T-cell (primary cell): ENCODE data around the gene LINC00237. TPM values are rescaled to one million over a fixed set of nuclear protein-coding genes. Genes with fewer than 3 reads are reported as not detected.

Experiments
- ATAC-seq, 4 experiments: fragments of 200-7000 bp in 3 of 4; fragments of 150-1000 bp in 1 of 4; cut with Tn5 transposase; replicated peaks in 1 of 4; 1 replicate in 3 of 4; 2 replicates in 1 of 4; pipeline ENCODE4 v1.10.0; 2021; ENCODE audit warnings: moderate library complexity in 3 of 4, mild to moderate bottlenecking in 2 of 4, moderate number of reproducible peaks in 1 of 4
- CTCF ChIA-PET, 2 donors: fragments of 300-600 bp; sonication (Branson Sonifier 250); formaldehyde crosslinking; loops; one replicate each; lab custom pipeline; 2022; ENCODE audit warnings: antibody characterized with exemption in 2 of 2; lab: Charles Lee
- POLR2A ChIA-PET, 2 donors: fragments of 300-600 bp; sonication (Branson Sonifier 250); formaldehyde crosslinking; loops; one replicate each; lab custom pipeline; 2022; ENCODE audit warnings: antibody characterized with exemption in 2 of 2; lab: Charles Lee
- DNase-seq, 35 experiments: peaks; one replicate each; pipeline versions ENCODE4 v3.0.0 to v3.0.0-alpha.2; 2013 to 2023
- H3K27ac ChIP-seq: one replicate; pipeline ENCODE4 v1.5.1; 2013; ENCODE audit warnings: low read length
- H3K27me3 ChIP-seq, 2 experiments: replicated peaks in 1 of 2; 1 replicate in 1 of 2; 2 replicates in 1 of 2; pipeline versions ENCODE4 v1.6.1 to v1.7.0; 2013; ENCODE audit warnings: low read length in 1 of 2, mixed read lengths in 1 of 2; ENCODE audit not compliant: control insufficient read depth in 2 of 2, insufficient read depth in 2 of 2; ENCODE audit errors: extremely low read depth in 1 of 2
- H3K36me3 ChIP-seq, 2 donors: 1 replicate in 1 of 2; 2 replicates in 1 of 2; pipeline versions ENCODE4 v1.6.1 to v1.7.0; 2013; ENCODE audit warnings: low read length in 1 of 2; ENCODE audit not compliant: control insufficient read depth in 2 of 2, insufficient read depth in 1 of 2; ENCODE audit errors: extremely low read depth in 1 of 2
- H3K4me1 ChIP-seq, 2 experiments: 1 replicate in 1 of 2; 2 replicates in 1 of 2; pipeline versions ENCODE4 v1.6.1 to v1.7.0; 2013; ENCODE audit warnings: low read length in 2 of 2, mixed read lengths in 1 of 2; ENCODE audit not compliant: insufficient read depth in 2 of 2, control insufficient read depth in 1 of 2; ENCODE audit errors: extremely low read depth in 1 of 2
- H3K4me3 ChIP-seq, 2 donors: 1 replicate in 1 of 2; 2 replicates in 1 of 2; pipeline versions ENCODE4 v1.5.1 to v1.7.0; 2013; ENCODE audit warnings: mild to moderate bottlenecking in 2 of 2, low read length in 1 of 2, moderate library complexity in 1 of 2; ENCODE audit not compliant: control insufficient read depth in 1 of 2; ENCODE audit errors: extremely low read depth in 1 of 2
- H3K9me3 ChIP-seq: 2 replicates; pipeline ENCODE4 v1.7.0; 2013
- H3K27ac Mint-ChIP-seq, 2 donors: one replicate each; pipeline ENCODE4 v1.8.0; 2020 to 2021; ENCODE audit warnings: mild to moderate bottlenecking in 2 of 2, mixed read lengths in 2 of 2
- H3K27me3 Mint-ChIP-seq, 2 donors: one replicate each; pipeline ENCODE4 v1.8.0; 2021 to 2022; ENCODE audit warnings: mixed read lengths in 2 of 2
- H3K36me3 Mint-ChIP-seq: one replicate; pipeline ENCODE4 v1.8.0; 2021; ENCODE audit warnings: mixed read lengths
- H3K4me1 Mint-ChIP-seq, 3 donors: one replicate each; pipeline ENCODE4 v1.8.0; 2020 to 2022; ENCODE audit warnings: mixed read lengths in 3 of 3, mild to moderate bottlenecking in 1 of 3
- H3K4me3 Mint-ChIP-seq, 3 donors: one replicate each; pipeline ENCODE4 v1.8.0; 2020 to 2022; ENCODE audit warnings: mild to moderate bottlenecking in 3 of 3, mixed read lengths in 3 of 3, moderate library complexity in 3 of 3
- H3K9me3 Mint-ChIP-seq, 3 donors: one replicate each; pipeline ENCODE4 v1.8.0; 2020 to 2022; ENCODE audit warnings: mixed read lengths in 3 of 3
- WGBS: methylation state at CpG from one replicate; pipeline ENCODE4 v1.1.5; 2013; ENCODE audit warnings: missing lambda C conversion rate; ENCODE audit not compliant: insufficient coverage; 5-methylcytosine and 5-hydroxymethylcytosine counted together
- total RNA-seq, 35 experiments: library from RNA in 6 of 35; stranded (reverse) in 6 of 35; fragments of 120-200 nt in 1 of 35; gene quantifications; one replicate each; pipeline versions ENCODE4 v1.2.1 to v1.2.4 and lab custom pipeline; 2013 to 2026

The LINC00237 gene
- total RNA-seq, 5 donors from 2014 or later (not counting 1 experiment from before 2014, with no cell fraction given) = not detected

DNA sequence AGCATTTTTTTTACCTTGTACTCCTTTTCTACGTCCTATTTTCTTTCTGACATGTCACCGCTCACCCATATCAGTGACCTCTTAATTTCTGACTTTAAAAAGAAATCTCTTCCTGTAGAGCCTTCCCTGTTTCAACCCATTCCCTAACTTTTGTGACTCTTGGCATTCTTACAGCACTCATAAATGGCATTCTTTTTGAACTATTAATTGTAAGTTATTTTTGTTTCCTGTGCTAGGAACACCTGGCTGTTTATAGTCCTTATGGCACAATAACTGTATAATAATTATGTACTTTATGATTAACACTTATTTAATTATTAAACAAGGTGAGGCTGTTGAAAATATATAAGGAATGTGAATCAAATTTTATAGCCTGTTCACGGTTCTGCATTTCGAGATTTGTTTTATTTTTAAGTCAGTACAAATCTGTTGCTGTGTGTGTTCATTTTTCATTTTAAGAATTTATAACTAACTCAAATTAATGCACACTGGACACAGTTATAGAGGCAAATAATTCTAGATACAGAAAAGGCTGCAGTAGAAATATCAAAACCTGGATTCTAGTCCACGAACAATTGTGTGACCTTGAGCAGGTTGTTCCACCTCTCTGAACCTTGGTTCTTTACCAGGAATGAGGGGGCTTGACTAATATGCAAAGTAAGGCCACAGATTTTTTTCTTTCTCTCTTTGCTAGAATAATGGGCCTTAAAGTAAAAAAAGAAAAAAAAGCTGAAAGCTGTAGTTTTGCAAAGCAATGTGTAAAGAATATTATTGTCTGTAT is 21.2 kb upstream of the LINC00237 start:
- peak overlapping the region; percentile 80 to 92 (median 91) for H3K4me3 Mint-ChIP-seq
- H3K4me1 Mint-ChIP-seq = peaks cover 19 to 26% (median 25%) of the 10 kb centered on the region in 3 donors
- DNase-seq (no peak), ATAC-seq (no peak)
- ChIA-PET POLR2A (interaction anchor here in 1 of 2 donors (0.5 kb wide), 1 partner anchor 58 kb away, joined by 7 read pairs; no protein-coding TSS in a partner anchor), CTCF (interaction anchor here (0.5 to 0.7 kb wide), 2 partner anchors 9 kb away, joined by 3 to 5 read pairs; no protein-coding TSS in a partner anchor)
- Histone ChIP-seq H3K27ac (no peak overlapping the region), H3K27me3 (peaks cover 0 to 2% of the 10 kb centered on the region in 2 experiments), H3K36me3 (peaks cover 0 to 4% of the 10 kb centered on the region in 2 donors), H3K9me3 (no peaks in the 10 kb centered on the region), H3K4me3 (no peak overlapping the region), H3K4me1 (peaks cover 9 to 13% of the 10 kb centered on the region in 2 experiments)
- H3K27me3 Mint-ChIP-seq = peaks cover 0 to 2% of the 10 kb centered on the region in 2 donors
- H3K27ac Mint-ChIP-seq = peak overlapping the region in 1 of 2 donors; percentile 12
- 91% methylated on average over 3 of the region's 5 CpGs for WGBS
- no peaks in the 10 kb centered on the region for H3K9me3 Mint-ChIP-seq
- peaks cover 18% of the 10 kb centered on the region for H3K36me3 Mint-ChIP-seq

GRCh38 chr20:21126581-21126870 is 20.4 kb upstream of the LINC00237 start:
- Histone ChIP-seq H3K4me1 (peaks cover 9 to 13% of the 10 kb centered on the region in 2 experiments), H3K9me3 (no peaks in the 10 kb centered on the region), H3K27ac (no peak overlapping the region), H3K36me3 (peaks cover 0 to 4% of the 10 kb centered on the region in 2 donors), H3K4me3 (peak overlapping the region; percentile 72 to 83), H3K27me3 (peaks cover 0 to 2% of the 10 kb centered on the region in 2 experiments)
- H3K9me3 Mint-ChIP-seq = no peaks in the 10 kb centered on the region
- H3K36me3 Mint-ChIP-seq = peaks cover 15% of the 10 kb centered on the region
- peaks cover 2 to 4% of the 10 kb centered on the region in 2 donors for H3K27me3 Mint-ChIP-seq
- ChIA-PET POLR2A (interaction anchor here in 1 of 2 donors (0.6 to 0.7 kb wide), 2 partner anchors 11 to 263 kb away, joined by 3 read pairs; no protein-coding TSS in a partner anchor), CTCF (interaction anchor here (0.6 to 1.1 kb wide), 3 partner anchors 10 to 403 kb away, joined by 3 to 5 read pairs (median 3); no protein-coding TSS in a partner anchor)
- ATAC-seq = no peak
- 27% methylated on average over 3 of the region's 8 CpGs for WGBS
- DNase-seq = no peak
- peak overlapping the region; percentile 81 to 89 for H3K27ac Mint-ChIP-seq
- peak overlapping the region; percentile 80 to 92 (median 91) for H3K4me3 Mint-ChIP-seq
- H3K4me1 Mint-ChIP-seq = peaks cover 19 to 26% (median 25%) of the 10 kb centered on the region in 3 donors

DNA sequence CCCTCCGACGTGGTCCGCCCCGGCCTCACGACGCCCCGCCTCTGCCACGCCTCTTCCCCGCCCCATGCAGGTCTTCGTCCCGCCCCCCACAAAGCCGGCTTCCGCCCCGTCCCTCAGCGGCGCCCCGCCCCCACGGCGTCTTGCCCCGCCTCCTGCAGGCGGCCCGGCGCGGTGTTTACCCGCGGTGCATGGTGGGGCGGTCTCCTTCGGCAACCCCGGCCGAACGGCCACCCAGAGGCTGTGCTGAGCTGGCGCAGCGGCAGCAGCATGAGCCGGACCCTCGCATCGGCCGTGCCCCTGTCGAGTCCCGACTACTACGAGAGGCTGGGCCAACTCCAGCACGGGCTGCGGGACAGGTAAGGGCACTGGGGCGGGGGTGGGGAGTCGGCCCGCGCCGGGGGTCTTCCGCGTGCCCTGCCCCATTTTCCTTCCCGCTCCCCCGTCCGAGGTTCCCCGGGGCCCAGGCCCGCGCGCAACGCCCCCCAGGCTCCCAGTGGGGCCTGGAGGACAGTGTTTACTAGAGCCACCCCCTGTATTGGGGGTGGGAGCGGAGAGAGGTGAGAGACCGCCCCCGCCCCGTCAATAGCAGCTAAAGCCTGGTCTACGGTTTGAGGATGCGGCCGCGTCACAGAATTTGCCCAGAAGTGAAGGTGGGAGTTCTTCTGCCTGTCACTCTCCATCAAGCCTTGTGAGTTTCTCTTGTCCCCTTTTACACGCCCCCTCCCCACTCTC is 19.9 kb upstream of the LINC00237 start, which contains the start of gene KIZ:
TSS of gene KIZ (plus strand) at position 234 of the 732 bp plus-strand sequence. CDS start at position 268, 34 bp downstream.
- Mint-ChIP-seq H3K4me3 (peak within 1 kb of the TSS; percentile 80 to 92 (median 91)), H3K36me3 (peaks cover 12% of the 10 kb centered on the region), H3K4me1 (peaks cover 19 to 26% (median 25%) of the 10 kb centered on the region in 3 donors), H3K27ac (peak within 1 kb of the TSS; percentile 81 to 89), H3K27me3 (peaks cover 2 to 5% of the 10 kb centered on the region in 2 donors), H3K9me3 (no peaks in the 10 kb centered on the region)
- peak; percentile 96 to 98 (median 96) for ATAC-seq
- Histone ChIP-seq H3K27ac (peak within 1 kb of the TSS; percentile 41), H3K4me1 (peaks cover 9 to 13% of the 10 kb centered on the region in 2 experiments), H3K9me3 (no peaks in the 10 kb centered on the region), H3K4me3 (peak within 1 kb of the TSS; percentile 72 to 83), H3K27me3 (peaks cover 0 to 2% of the 10 kb centered on the region in 2 experiments), H3K36me3 (peaks cover 0 to 4% of the 10 kb centered on the region in 2 donors)
- CTCF ChIA-PET = interaction anchor here (0.6 to 1.1 kb wide), 4 partner anchors 10 to 403 kb away, joined by 3 to 5 read pairs (median 3); no protein-coding TSS in a partner anchor
- WGBS = under 1% methylated on average over 38 of the region's 66 CpGs
- POLR2A ChIA-PET = interaction anchor here in 1 of 2 donors (0.6 to 0.7 kb wide), 2 partner anchors 11 to 263 kb away, joined by 3 read pairs; no protein-coding TSS in a partner anchor
- DNase-seq = peak; percentile 85 to 99 (median 95)

DNA sequence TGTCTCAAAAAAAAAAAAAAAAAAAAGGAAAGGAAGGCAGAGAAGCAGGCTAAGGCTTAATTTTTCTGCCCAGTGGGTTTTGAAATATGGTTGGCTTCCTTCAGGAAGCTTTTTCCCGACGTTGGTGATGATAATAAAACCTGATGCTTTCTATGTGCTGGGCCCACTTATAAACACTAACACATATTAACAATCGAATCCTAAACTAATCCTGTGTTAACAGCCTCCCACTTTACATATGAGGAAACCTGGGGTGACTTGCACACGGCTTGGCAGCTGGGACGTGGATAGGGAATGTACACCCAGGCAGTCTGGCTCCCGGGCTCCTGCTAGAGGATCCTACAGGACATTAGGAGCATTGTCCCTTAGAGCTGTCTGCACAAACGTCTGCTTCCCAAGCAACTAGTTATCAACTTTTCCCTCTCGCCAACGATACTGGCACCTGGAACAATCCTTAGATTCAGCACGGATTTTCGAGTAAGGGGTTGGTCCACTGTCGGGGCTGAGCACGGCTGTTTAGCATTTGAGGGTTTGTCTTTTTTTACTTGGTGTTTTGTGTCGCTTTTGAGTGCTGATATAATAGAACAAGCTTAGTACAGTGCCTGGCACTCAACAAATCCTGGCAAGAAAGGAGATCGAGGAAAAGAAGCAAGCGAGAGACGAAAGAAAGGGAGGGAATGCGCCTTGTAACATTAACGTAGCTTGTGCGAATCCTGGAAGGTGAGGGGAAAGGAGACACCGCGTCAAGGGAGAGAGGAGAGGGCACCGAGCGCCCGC is 19.1 kb upstream of the LINC00237 start:
- H3K4me1 Mint-ChIP-seq = peaks cover 19 to 26% (median 25%) of the 10 kb centered on the region in 3 donors
- H3K4me3 ChIP-seq = peak overlapping the region; percentile 49 to 61
- peaks cover 0 to 5% of the 10 kb centered on the region in 2 experiments for H3K27me3 ChIP-seq
- peak in 1 of 35 experiments; percentile 10 for DNase-seq
- CTCF ChIA-PET = interaction anchor here in 1 of 2 donors (0.6 to 1.1 kb wide), 3 partner anchors 262 to 404 kb away, joined by 3 to 6 read pairs (median 3); no protein-coding TSS in a partner anchor
- POLR2A ChIA-PET = no interaction called here
- H3K36me3 ChIP-seq = no peaks in the 10 kb centered on the region
- 11% methylated on average over 17 of the region's 25 CpGs for WGBS
- H3K27ac ChIP-seq = peak overlapping the region; percentile 41
- H3K9me3 ChIP-seq = no peaks in the 10 kb centered on the region
- peak in 3 of 4 experiments; percentile 3 to 23 (median 6) for ATAC-seq
- no peaks in the 10 kb centered on the region for H3K9me3 Mint-ChIP-seq
- peak overlapping the region; percentile 80 to 92 (median 91) for H3K4me3 Mint-ChIP-seq
- peaks cover 9 to 13% of the 10 kb centered on the region in 2 experiments for H3K4me1 ChIP-seq
- peak overlapping the region; percentile 37 to 46 for H3K27ac Mint-ChIP-seq
- H3K27me3 Mint-ChIP-seq = peaks cover 7 to 10% of the 10 kb centered on the region in 2 donors
- H3K36me3 Mint-ChIP-seq = peaks cover 9% of the 10 kb centered on the region

DNA sequence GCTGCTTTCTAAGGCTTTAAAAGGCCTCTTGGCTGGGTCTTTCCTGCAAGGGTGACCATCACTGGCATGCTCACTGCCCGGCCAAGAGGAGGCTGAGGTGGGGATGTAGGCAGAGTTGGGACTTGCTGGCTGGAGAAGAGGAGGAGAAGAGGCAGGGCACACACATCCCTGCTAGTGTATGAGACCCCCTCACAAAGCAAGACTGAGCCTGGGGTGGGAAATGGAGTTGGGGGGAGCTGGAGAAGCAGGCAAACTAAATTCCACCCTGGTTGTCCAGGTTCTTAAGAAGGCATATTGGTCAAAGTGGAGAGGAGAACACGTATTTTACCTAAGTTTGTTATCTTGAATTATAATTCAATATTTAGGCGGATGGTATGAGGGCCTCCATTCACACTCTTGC is 18.0 kb upstream of the LINC00237 start:
- Histone ChIP-seq H3K4me3 (no peak overlapping the region), H3K27ac (no peak overlapping the region), H3K27me3 (peaks cover 5% of the 10 kb centered on the region in 2 experiments), H3K9me3 (no peaks in the 10 kb centered on the region), H3K36me3 (no peaks in the 10 kb centered on the region), H3K4me1 (peaks cover 9 to 13% of the 10 kb centered on the region in 2 experiments)
- Mint-ChIP-seq H3K9me3 (no peaks in the 10 kb centered on the region), H3K36me3 (peaks cover 4% of the 10 kb centered on the region), H3K4me1 (peaks cover 18 to 24% (median 24%) of the 10 kb centered on the region in 3 donors), H3K27ac (no peak overlapping the region), H3K27me3 (peaks cover 7 to 10% of the 10 kb centered on the region in 2 donors), H3K4me3 (peak overlapping the region in 2 of 3 donors; percentile 28 to 57)
- POLR2A ChIA-PET = interaction anchor here in 1 of 2 donors (0.6 kb wide), 1 partner anchor 22 kb away, joined by 3 read pairs; no protein-coding TSS in a partner anchor
- CTCF ChIA-PET = interaction anchor here in 1 of 2 donors (0.6 kb wide), 1 partner anchor 261 kb away, joined by 6 read pairs; no protein-coding TSS in a partner anchor
- ATAC-seq = no peak
- no peak for DNase-seq
- 100% methylated on average over 1 of the region's 3 CpGs for WGBS
